GM19455 (cell line): ENCODE results near the gene STARD10.

ENCODE experiments used
- ATAC-seq: cut with Tn5 transposase; IDR thresholded peaks from one replicate; pipeline ENCODE4 v1.9.1; 2021; ENCODE audit not compliant: unreplicated experiment

Gene STARD10

GRCh38 chr11:72732329-72732728, 61.5 kb downstream of the STARD10 start:
- ATAC-seq = no peak

- no peak for ATAC-seq
These were observed 63.1 kb downstream of the STARD10 start for GRCh38 chr11:72730737-72731136.

GRCh38 chr11:72730243-72730642, 63.6 kb downstream of the STARD10 start:
- ATAC-seq = no peak

- ATAC-seq = no peak
These were observed 66.3 kb downstream of the STARD10 start for GRCh38 chr11:72727521-72727920.

- no peak for ATAC-seq
These were observed 67.3 kb downstream of the STARD10 start for GRCh38 chr11:72726266-72727220.

GRCh38 chr11:72725724-72726028, 68.2 kb downstream of the STARD10 start:
- ATAC-seq = no peak

- no peak for ATAC-seq
These were observed 68.8 kb downstream of the STARD10 start for GRCh38 chr11:72724851-72725723.

- ATAC-seq = no peak
These were observed 69.8 kb downstream of the STARD10 start for GRCh38 chr11:72724021-72724551.

GRCh38 chr11:72723508-72723907, 70.3 kb downstream of the STARD10 start:
- ATAC-seq = no peak

- peak; percentile 79 for ATAC-seq
These were observed 71.6 kb downstream of the STARD10 start for GRCh38 chr11:72722050-72722748.

- no peak for ATAC-seq
These were observed 72.2 kb downstream of the STARD10 start for GRCh38 chr11:72721689-72722049.

GRCh38 chr11:72721276-72721675, 72.6 kb downstream of the STARD10 start:
- ATAC-seq = no peak

- no peak for ATAC-seq
These were observed 73.1 kb downstream of the STARD10 start for GRCh38 chr11:72720784-72721183.

- ATAC-seq = no peak
These were observed 73.8 kb downstream of the STARD10 start for GRCh38 chr11:72720047-72720446.

GRCh38 chr11:72719551-72719950, 74.3 kb downstream of the STARD10 start:
- no peak for ATAC-seq

GRCh38 chr11:72719144-72719543, 74.7 kb downstream of the STARD10 start:
- no peak for ATAC-seq

- no peak for ATAC-seq
These were observed 75.7 kb downstream of the STARD10 start for GRCh38 chr11:72718101-72718501.

- no peak for ATAC-seq
These were observed 76.9 kb downstream of the STARD10 start for GRCh38 chr11:72716788-72717435.

- no peak for ATAC-seq
These were observed 77.6 kb downstream of the STARD10 start for GRCh38 chr11:72716290-72716689.

GRCh38 chr11:72712841-72713240, 81.0 kb downstream of the STARD10 start:
- no peak for ATAC-seq
